Measurements from ENCODE around the gene PKNOX2. TPM values are rescaled to one million over a fixed set of nuclear protein-coding genes. Genes with fewer than 3 reads are reported as not detected.

Gene PKNOX2
- total and polyA plus RNA-seq, 2 of the 8 experiments (the other 6 are each of a cell fraction or from before 2014, with no cell fraction given): 2.0 TPM

DNA sequence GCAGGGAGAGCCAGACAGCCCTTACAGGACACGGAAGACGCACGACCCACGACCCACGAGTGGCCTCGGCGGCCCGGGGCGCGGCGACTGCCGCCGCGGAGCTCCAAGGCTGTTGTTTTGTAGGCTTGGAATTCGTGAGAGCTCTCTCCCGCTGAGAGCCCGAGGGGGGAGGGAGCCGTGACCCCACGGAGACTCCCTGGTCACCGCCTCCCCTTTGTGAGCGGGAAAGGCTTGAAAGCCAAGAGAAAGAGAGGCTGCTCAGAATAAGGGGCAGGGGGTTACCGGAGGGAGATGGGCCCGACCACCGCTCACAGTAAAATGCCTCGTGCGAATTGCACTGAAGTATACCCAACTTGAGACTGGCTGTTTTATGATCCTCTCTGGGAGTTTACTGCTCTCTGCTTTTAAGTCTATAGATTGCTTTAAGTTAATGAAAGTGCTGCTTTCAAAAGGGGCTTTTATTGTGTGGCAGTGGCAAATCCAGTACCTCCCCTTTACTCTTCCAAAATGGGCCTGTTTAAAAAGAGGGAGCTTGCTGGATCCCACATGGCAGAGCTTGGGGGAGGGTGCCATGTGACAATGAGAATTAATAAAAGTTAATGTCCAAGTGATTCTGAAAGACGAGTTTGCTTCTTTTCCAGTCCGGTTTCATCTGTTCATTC lies 2.9 kb downstream of the PKNOX2 start:
- Histone ChIP-seq H3K9ac (replicated peaks in 1 of 4; ENCODE audit: extremely low read depth in 1 of 4, low read depth in 3 of 4, low read length in 3 of 4) (peak overlapping the region in 1 of 4 experiments; percentile 10; a peak in 1 of 7 replicates), H3K4me2 (ENCODE audit: insufficient read depth in 1 of 2, low read depth in 2 of 2, low read length in 2 of 2) (peak overlapping the region; percentile 97 to 98)
- TF ChIP-seq ASH2L (IDR thresholded peaks at IDR 0.05; ENCODE audit: low read length) (peak; percentile 19), BACH1 (IDR thresholded peaks at IDR 0.05; ENCODE audit: low read length) (peak; percentile 75), HDAC2 (IDR thresholded peaks at IDR 0.05; ENCODE audit: borderline replicate concordance in 1 of 2, low read depth in 2 of 2, low read length in 2 of 2) (peak in 1 of 2 experiments; percentile 58; a peak in 1 of 4 replicates), TEAD4 (IDR thresholded peaks at IDR 0.05; ENCODE audit: low read depth, low read length) (peak; percentile 87), CREB1 (IDR thresholded peaks at IDR 0.05) (no peak), RAD21 (IDR thresholded peaks at IDR 0.05 in 1 of 2, conservative IDR thresholded peaks at IDR 0.05 in 1 of 2; ENCODE audit: low read depth in 2 of 2, low read length in 2 of 2) (peak in 1 of 2 experiments; percentile 13; a peak in 1 of 4 replicates), CTBP2 (IDR thresholded peaks at IDR 0.05; ENCODE audit: borderline replicate concordance, insufficient read depth, insufficient read length, low read length) (peak; percentile 97), RNF2 (IDR thresholded peaks at IDR 0.05; ENCODE audit: borderline replicate concordance, low read depth, low read length, missing control alignments, poor library complexity, severe bottlenecking) (no peak), RBBP5 (IDR thresholded peaks at IDR 0.05; ENCODE audit: borderline replicate concordance, low read depth, low read length) (0 out of 2 replicates have a peak, but pooled peaks have one; percentile 27)
- TF ChIP-seq, protein P1, sequence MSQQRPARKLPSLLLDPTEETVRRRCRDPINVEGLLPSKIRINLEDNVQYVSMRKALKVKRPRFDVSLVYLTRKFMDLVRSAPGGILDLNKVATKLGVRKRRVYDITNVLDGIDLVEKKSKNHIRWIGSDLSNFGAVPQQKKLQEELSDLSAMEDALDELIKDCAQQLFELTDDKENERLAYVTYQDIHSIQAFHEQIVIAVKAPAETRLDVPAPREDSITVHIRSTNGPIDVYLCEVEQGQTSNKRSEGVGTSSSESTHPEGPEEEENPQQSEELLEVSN (IDR thresholded peaks at IDR 0.05): peak; percentile 58

More for the DNA sequence above, 2.9 kb downstream of the PKNOX2 start:
- no peak overlapping the region for H2BK5ac ChIP-seq (ENCODE audit: low read depth, low read length)
- H4K20me1 ChIP-seq (replicated peaks in 1 of 2; ENCODE audit: control insufficient read depth in 1 of 2, insufficient read depth in 2 of 2, low read length in 2 of 2): no peaks in the 10 kb centered on the region
- POLR2A ChIA-PET (ENCODE audit: partially characterized antibody): interaction anchor here (0.6 to 3.1 kb wide), 5 partner anchors 65 to 175 kb away, joined by 3 to 15 read pairs (median 4); no protein-coding TSS in a partner anchor
- WGBS, 2 experiments (ENCODE audit: extremely low coverage in 1 of 2, insufficient coverage in 1 of 2, insufficient read length in 1 of 2, insufficient replicate concordance in 2 of 2, low coverage in 1 of 2, low lambda C conversion rate in 2 of 2, missing lambda C conversion rate in 1 of 2): 4% methylated on average over 28 of the region's 28 CpGs; no CpG with 5 or more reads in 1 of the 2 experiments
- H2AK5ac ChIP-seq (ENCODE audit: low read depth, low read length): no peak overlapping the region
- H3K56ac ChIP-seq (replicated peaks; ENCODE audit: insufficient read length, low read depth, low read length): no peak overlapping the region
- peaks cover 28 to 63% (median 41%) of the 10 kb centered on the region in 4 experiments for H3K4me1 ChIP-seq (replicated peaks in 1 of 4; ENCODE audit: control insufficient read depth in 3 of 4, insufficient read depth in 4 of 4, low read length in 3 of 4)
- H3K4me3 ChIP-seq (ENCODE audit: extremely low read depth in 1 of 4, insufficient read depth in 2 of 4, low read depth in 3 of 4, low read length in 4 of 4): peak overlapping the region; percentile 52 to 74 (median 60); a peak in 5 of 8 replicates
- H4K91ac ChIP-seq (replicated peaks; ENCODE audit: insufficient read length, low read length): no peak overlapping the region
- H2BK120ac ChIP-seq (replicated peaks; ENCODE audit: low read depth, low read length): no peak overlapping the region
- H3K36me3 ChIP-seq (ENCODE audit: control insufficient read depth in 2 of 4, insufficient read depth in 4 of 4, low read length in 3 of 4): no peaks in the 10 kb centered on the region
- H3K14ac ChIP-seq (ENCODE audit: insufficient read length): no peak overlapping the region
- H3K27me3 ChIP-seq (replicated peaks in 1 of 4; ENCODE audit: control insufficient read depth in 3 of 4, extremely low read depth in 1 of 4, insufficient read depth in 3 of 4, low read length in 3 of 4): peaks cover 14 to 47% (median 41%) of the 10 kb centered on the region in 4 experiments
- no peaks in the 10 kb centered on the region for H3K79me2 ChIP-seq (ENCODE audit: control insufficient read depth in 1 of 2, insufficient read depth in 2 of 2, low read length in 2 of 2)
- H3K23me2 ChIP-seq (ENCODE audit: low read depth, low read length): peaks cover 25% of the 10 kb centered on the region
- no peak overlapping the region for H4K8ac ChIP-seq (ENCODE audit: extremely low read depth, insufficient read depth, low read length)
- H2BK12ac ChIP-seq (ENCODE audit: low read depth, low read length): peak overlapping the region; percentile 45; the same call in 1 of the 2 replicates
- H3K27ac ChIP-seq (ENCODE audit: low read depth, low read length): no peak overlapping the region
- FAIRE-seq (no peak), DNase-seq (ENCODE audit: low read depth in 1 of 2, low spot score in 2 of 2) (peak in 1 of 2 experiments; percentile 77)
- H3K18ac ChIP-seq (ENCODE audit: extremely low read depth, low read length): peak overlapping the region; percentile 81; the same call in 1 of the 2 replicates
- CTCF ChIA-PET (ENCODE audit: partially characterized antibody): interaction anchor here (0.6 to 13.4 kb wide), 16 partner anchors 8 to 301 kb away, joined by 3 to 123 read pairs (median 6); no protein-coding TSS in a partner anchor
- H2BK15ac ChIP-seq (ENCODE audit: low read length): no peak overlapping the region
- H3K79me1 ChIP-seq (ENCODE audit: low read depth, low read length): no peaks in the 10 kb centered on the region
- no peak overlapping the region for H2AFZ ChIP-seq (ENCODE audit: low read length)
- H3K23ac ChIP-seq (ENCODE audit: insufficient read length): no peak overlapping the region
- H3K9me3 ChIP-seq (ENCODE audit: insufficient read depth in 2 of 2, low read depth in 1 of 2, low read length in 1 of 2): no peaks in the 10 kb centered on the region
- peak overlapping the region; percentile 87; the same call in 1 of the 2 replicates for H2BK20ac ChIP-seq (ENCODE audit: low read length)
- H4K5ac ChIP-seq (ENCODE audit: insufficient read length, low read depth, low read length): no peak overlapping the region
- H3K4ac ChIP-seq (replicated peaks; ENCODE audit: insufficient read length, low read depth, low read length): no peak overlapping the region

Data from H1 (cell line).